AG09309 (cell line): ENCODE results near the gene SDK1.

Source experiments
- DNase-seq: peaks from one replicate; pipeline ENCODE4 v3.0.0-alpha.2; 2010; ENCODE audit warnings: low read depth
- H3K4me3 ChIP-seq: 2 replicates; pipeline ENCODE4 v1.5.1; 2011; ENCODE audit warnings: mild to moderate bottlenecking, low read depth, low read length, moderate library complexity; ENCODE audit not compliant: control insufficient read depth
- CTCF ChIP-seq: IDR thresholded peaks from 2 replicates; pipeline ENCODE4 v1.5.1; 2011; ENCODE audit warnings: mild to moderate bottlenecking, low read depth, low read length, inconsistent platforms; ENCODE audit not compliant: insufficient read depth, control insufficient read depth; ENCODE audit errors: missing control alignments

The SDK1 gene

GRCh38 chr7:3909128-3909527 is 608.1 kb downstream of the SDK1 start:
- no peak overlapping the region for H3K4me3 ChIP-seq
- TF ChIP-seq CTCF, result no peak
- no peak for DNase-seq

GRCh38 chr7:3910054-3910453 is 609.0 kb downstream of the SDK1 start:
- no peak for TF ChIP-seq CTCF
- no peak for DNase-seq
- H3K4me3 ChIP-seq, result no peak overlapping the region

DNA sequence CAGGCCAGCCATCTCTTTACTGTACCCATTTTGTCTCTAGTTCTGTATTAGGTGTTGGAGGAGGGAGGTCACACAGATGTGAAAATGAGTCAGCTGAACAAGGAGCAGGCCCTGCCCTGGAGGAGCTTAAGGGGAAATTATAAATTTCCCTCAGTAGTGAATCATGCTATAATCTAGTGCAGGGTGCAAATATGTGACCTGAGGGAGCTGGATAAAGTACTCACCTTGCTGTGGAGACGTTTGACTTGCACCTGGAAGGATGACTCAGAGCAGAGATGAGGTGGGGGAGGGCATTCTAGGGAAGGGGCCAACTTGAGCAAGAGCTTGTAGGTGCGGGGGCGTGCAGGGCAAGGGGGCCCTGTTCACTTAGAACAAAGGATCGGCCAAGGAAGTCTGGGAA is 610.6 kb downstream of the SDK1 start:
- no peak for DNase-seq
- no peak for TF ChIP-seq CTCF
- H3K4me3 ChIP-seq, result no peak overlapping the region

DNA sequence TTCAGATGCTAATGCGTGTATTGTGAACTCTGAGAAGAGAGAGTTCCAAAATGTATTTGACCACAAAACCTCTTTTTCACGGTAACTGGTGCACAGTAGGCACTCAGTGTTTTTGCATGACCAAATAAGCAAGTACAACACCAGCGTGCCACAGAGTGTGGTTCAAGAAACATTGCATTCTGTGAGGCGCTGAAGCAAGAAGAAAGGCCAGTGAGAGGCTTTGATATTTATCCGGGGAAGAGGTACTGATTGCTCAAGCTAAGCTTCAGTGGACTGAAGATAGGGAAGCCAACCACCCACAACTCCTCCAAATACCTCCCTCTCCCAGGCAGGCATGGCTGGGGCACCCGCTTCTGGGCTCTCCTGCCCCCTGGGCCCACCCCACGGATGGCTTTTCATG is 611.2 kb downstream of the SDK1 start:
- TF ChIP-seq CTCF, result no peak
- DNase-seq, result no peak

DNA sequence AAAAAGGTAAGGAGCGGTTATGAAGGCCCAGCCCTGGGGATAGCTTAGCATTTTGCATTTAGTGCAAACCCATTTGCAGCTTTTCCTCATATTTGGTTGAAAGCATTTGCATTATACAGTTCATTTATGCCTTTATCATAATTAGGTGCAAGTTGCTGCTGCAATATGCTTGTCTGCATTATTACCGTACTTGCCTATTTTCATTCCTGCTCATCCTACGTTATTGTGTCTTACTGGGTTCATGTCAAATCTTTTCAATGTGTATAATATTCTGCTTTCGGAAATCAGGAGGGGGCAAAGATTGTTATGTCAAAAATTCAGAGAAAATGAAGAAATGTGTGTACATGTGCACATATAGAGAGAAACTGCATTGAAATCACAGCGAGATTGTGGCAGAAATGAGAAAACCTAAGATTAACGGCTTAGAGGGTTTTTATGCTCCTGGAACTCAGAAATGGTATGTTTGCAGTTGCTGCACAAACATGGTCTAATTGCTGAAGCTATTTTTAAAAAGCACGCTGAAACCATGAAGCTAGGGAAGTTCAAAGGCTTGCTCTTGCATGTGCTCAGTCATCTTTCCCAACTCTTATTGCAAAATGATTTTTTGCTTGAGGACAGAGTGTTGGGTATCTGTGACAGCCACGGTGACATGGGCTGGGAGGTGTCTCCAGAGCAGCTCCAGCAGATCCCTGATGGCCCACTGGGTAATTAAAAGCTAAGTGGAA is 613.2 kb downstream of the SDK1 start:
- no peak for TF ChIP-seq CTCF
- DNase-seq, result no peak
- no peak overlapping the region for H3K4me3 ChIP-seq

More for the DNA sequence above, 611.2 kb downstream of the SDK1 start:
- no peak overlapping the region for H3K4me3 ChIP-seq

- no peak for TF ChIP-seq CTCF
- no peak for DNase-seq
- H3K4me3 ChIP-seq, result no peak overlapping the region
Measured at GRCh38 chr7:3915337-3915878, 614.4 kb downstream of the SDK1 start.

DNA sequence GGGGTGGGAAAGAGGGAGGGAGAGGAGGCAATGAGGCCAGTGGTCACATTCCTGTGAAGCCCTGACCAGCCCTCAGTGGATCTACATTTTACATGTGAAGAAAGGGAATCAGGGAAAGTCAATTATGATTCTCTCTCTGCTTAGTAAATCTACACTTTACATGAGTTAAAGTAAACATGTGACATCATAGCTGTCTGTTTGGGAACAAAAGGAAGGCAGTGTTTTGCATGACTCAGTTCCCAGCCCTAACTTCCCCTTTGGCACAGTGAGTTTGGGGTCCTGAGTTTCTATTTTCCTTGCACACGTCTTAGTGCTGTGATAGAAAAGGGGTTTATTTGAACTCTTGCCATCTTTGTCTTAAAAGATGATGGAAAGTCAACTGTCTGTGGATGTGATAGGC is 615.1 kb downstream of the SDK1 start:
- H3K4me3 ChIP-seq, result no peak overlapping the region
- DNase-seq, result no peak
- no peak for TF ChIP-seq CTCF
